K562 (cell line): ENCODE data around the gene TIMP3.

ENCODE experiments used
- KDM4B ChIP-seq, 2 experiments: fragments of 450-650 bp in 1 of 2; sonication (generic) in 1 of 2; IDR thresholded peaks; 2 replicates each; pipeline ENCODE4 v1.6.1; 2016 to 2017; ENCODE audit warnings: borderline replicate concordance in 2 of 2, antibody characterized with exemption in 1 of 2, low read depth in 1 of 2, mild to moderate bottlenecking in 1 of 2
- KLF16 ChIP-seq: IDR thresholded peaks from 2 replicates; pipeline ENCODE4 v1.6.1; 2016; ENCODE audit warnings: antibody characterized with exemption
- SIRT6 ChIP-seq: IDR thresholded peaks from one replicate; pipeline ENCODE4 v1.6.1; 2012; ENCODE audit warnings: low read depth, mild to moderate bottlenecking, control low read depth, inconsistent platforms, low read length, moderate library complexity
- ZNF644 ChIP-seq: fragments of 200-800 bp; sonication (Bioruptor generic); IDR thresholded peaks from 2 replicates; pipeline ENCODE4 v1.6.1; 2016; ENCODE audit warnings: low read depth, missing genetic modification characterization, missing compliant biosample characterization
- ZNF780A ChIP-seq: fragments of 250-450 bp; sonication (Bioruptor Pico); IDR thresholded peaks from 2 replicates; pipeline ENCODE4 v1.5.0; 2021; ENCODE audit warnings: mild to moderate bottlenecking

GRCh38 chr22:32858957-32859356 is 57.5 kb downstream of the TIMP3 start:
- TF ChIP-seq KDM4B (IDR thresholded peaks at IDR 0.05; ENCODE audit: borderline replicate concordance in 2 of 2, low read depth in 1 of 2) (no peak), ZNF644 (tag) (no peak), SIRT6 (no peak), KLF16 (no peak), ZNF780A (no peak)
